GM18909 (cell line): ENCODE measurements around the gene OR51I2.
A peak's percentile ranks its signal among the peaks of the same experiment; 100 is the strongest.

Experiments
- ATAC-seq: cut with Tn5 transposase; IDR thresholded peaks from one replicate; pipeline ENCODE4 v1.9.1; 2021; ENCODE audit warnings: mild to moderate bottlenecking; ENCODE audit not compliant: unreplicated experiment, poor library complexity

Gene OR51I2, protein sequence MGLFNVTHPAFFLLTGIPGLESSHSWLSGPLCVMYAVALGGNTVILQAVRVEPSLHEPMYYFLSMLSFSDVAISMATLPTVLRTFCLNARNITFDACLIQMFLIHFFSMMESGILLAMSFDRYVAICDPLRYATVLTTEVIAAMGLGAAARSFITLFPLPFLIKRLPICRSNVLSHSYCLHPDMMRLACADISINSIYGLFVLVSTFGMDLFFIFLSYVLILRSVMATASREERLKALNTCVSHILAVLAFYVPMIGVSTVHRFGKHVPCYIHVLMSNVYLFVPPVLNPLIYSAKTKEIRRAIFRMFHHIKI

GRCh38 chr11:5449023-5449422, at the start of gene OR51I2:
Gene OR51I2 (plus strand): TSS chr11:5449323. CDS start chr11:5453489, 4,166 bp downstream.
- ATAC-seq: no peak

DNA sequence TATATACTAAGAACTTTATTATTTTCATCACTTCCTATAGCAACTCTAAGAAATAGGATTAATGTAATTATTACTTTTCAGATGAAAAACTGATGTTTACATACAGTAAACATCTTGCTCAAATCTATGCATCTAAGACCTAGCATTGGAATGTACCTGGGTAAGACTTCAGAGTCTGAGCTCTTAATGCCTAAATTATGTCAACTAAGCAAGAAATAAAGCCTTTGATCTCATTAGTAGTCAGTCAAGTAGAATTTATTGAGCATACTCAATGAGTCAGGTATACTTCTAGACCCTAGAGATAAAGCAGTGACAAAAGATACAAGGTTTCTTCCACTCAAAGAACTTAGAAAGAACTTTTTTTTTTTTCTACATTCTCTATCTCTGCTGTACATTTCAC, 44.0 kb upstream of the OR51I2 start:
- no peak for ATAC-seq

DNA sequence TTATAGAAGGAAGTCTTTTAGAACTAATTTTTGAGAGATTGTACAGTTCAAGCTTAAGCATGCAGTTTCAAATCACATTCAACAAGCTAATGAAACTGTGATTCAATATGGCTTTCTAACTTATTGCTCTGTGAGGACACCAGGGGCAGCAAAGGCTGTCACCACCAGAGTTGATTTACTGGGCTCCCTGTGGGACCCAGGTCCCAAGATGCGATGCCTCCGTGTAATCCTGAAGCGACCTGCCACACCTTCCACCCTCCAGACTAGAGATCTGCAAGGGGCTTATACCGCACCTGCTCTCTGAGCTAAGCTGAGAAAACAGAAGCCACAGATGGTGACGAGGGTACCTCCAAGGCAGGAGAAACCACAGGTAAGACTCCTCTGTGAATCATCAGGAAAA, 28.1 kb upstream of the OR51I2 start:
- ATAC-seq: no peak

- no peak for ATAC-seq
These were observed 27.3 kb upstream of the OR51I2 start, which contains the start of gene OR51Q1 for GRCh38 chr11:5421811-5422210. Gene OR51Q1 (plus strand): TSS chr11:5422111. CDS start chr11:5422201, 90 bp downstream.

- ATAC-seq: no peak
These were observed 26.0 kb upstream of the OR51I2 start for GRCh38 chr11:5423131-5423530.

DNA sequence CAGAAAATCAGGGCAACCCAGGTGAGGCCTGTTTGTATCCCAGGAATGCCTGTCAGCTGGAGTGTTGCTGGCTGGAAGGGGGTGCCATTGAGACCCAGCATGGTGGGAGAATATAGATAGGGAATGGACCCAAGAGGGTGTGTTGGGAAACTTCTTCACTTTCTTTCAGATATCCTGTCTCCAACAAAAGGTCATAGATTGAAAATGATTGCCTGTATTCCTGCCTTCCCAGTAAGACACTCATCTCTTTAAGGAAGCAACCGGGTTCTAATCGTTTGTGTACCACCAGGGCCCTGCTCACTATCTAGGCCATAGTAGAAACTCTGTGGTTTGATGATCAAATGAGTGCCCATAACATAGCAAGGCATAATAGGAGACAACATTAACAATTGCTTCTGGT, 7.7 kb upstream of the OR51I2 start, which contains the start of gene OR51I1:
TSS of gene OR51I1 (minus strand) at position 101 of the 400 bp plus-strand sequence. CDS start at position 101, 0 bp downstream.
- no peak for ATAC-seq

DNA sequence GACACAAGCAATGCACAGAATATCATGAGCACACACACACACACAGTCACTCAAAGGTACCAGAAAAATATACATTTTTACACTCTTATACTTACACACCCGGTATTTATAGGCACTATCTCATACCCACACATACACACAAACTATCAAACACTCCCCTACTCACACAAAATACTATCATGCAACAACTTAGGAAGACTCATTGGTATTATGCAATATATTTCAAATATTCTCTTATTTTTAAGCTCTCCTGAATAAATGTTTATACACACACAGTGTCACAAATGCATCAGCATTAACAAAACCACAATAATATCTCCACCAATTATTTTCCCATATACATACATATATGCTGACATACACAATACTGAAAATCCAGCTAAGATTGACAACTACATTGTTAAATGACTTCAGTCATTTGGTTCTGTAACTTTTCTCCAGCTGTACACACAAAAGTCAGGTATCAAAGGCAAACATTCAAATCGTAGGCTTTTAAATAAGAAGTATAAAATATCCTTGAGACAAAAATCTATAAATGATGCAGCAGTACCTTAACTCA, 5.2 kb upstream of the OR51I2 start:
- no peak for ATAC-seq

DNA sequence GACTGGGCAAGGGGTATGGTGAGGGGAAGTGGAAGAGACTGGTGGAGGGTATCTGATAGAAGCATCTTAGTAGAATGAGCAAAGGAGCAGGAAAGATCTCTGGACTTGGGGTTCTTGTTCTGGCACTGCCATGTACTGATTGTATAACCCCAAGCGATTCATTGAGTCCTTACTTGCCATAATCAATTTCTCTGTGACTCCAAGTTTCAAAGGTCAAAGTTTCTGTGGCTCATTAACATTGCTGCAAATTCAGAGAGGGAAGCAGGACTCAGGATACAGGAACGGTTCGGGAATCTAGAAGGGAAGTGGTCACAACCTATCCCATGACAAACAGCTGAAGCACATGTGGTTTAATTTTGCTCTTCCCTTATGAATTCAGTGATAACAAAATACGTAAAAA, 309 bp downstream of the OR51I2 start:
- no peak for ATAC-seq

DNA sequence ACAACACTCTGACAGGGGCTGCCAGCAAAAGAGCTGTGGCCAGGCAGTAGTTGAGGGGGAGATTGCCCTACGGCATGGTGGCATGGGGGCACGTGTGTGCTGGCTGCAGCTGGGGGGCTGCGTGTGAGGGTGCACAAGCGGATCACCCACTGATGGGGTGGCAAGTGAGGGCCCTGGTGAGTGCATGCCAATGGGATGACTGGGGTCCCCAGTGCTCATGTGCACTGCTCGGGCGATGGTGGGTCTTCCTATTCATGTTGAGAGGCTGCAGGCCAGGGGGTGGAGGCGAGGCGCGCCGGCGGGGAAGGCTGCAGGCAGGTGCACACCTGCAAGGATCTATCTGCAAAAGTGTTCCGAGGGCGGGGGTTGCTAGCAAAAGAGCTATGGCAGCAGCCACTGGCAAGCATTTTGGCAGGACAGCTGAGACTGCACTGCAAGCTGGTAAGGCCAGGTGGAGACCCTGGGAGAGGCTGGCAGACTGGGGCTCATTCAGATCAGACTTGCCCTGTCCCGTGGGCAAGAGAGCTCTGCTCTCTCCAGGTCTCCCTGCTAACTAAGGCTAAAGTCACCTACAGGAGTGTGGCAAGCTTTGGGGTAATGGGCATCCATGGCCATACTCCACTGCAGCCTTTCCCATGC, 12.0 kb downstream of the OR51I2 start:
- ATAC-seq: no peak

GRCh38 chr11:5467527-5467926, 18.4 kb downstream of the OR51I2 start:
- no peak for ATAC-seq

GRCh38 chr11:5473921-5474320, 24.8 kb downstream of the OR51I2 start:
- ATAC-seq: no peak

GRCh38 chr11:5476186-5476819, 27.2 kb downstream of the OR51I2 start:
- ATAC-seq: peak; percentile 85

DNA sequence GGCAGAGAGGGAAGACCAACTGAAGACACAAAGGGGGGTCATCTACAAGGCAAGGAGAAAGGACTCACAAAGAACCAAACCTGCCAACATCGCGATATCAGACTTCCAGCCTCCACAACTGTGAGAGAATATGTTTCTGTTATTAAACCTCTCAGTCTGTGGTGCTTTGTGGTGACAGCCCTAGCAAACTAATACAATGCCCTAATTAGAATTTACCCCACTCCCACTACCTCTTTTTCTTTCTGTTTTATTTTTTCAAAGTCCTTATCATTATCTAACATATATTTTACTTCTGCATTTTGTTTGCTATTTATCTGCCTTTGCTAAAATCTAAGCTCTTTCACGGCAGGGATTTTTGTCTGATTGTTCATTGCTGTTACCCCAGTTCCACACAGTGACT, 36.9 kb downstream of the OR51I2 start:
- no peak for ATAC-seq

DNA sequence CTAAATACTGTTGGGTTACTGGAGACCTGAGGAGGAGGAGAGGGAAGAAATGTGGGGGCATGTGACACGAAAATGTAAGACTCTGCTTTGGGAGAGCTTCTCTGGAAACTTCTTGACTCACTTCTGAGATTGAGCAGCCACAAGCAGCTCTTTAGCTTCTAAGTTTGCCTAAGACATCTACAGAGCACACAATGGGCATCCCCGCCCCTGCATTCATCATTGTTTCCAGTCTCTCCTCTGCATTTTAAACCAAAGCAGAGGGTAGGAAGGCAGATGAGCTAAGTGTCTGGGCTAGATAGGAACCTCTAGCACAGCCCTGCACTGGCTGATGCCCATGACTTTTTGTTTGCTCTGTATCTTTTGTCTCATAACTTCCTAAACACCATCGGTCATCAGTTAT, 37.3 kb downstream of the OR51I2 start:
- no peak for ATAC-seq

DNA sequence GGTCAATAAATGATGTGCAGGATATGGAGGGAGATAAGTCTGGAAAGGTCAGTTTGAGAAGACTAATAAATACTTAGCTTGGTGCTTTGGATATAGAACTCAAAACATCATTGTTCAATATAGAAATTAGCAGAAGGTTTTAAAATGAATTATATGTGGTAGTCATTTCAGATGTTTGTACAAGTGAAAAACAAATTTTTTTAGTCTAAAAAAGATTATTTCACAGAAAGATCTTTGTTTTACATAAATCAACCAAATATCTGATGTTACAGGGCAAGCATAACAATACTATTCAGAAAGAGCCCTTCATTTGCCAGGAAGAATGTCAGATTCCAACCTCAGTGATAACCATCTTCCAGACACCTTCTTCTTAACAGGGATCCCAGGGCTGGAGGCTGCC, 39.3 kb downstream of the OR51I2 start, which contains the start of gene OR52D1:
TSS of gene OR52D1 (plus strand) at position 301 of the 400 bp plus-strand sequence. CDS start at position 323, 22 bp downstream.
- ATAC-seq: no peak

DNA sequence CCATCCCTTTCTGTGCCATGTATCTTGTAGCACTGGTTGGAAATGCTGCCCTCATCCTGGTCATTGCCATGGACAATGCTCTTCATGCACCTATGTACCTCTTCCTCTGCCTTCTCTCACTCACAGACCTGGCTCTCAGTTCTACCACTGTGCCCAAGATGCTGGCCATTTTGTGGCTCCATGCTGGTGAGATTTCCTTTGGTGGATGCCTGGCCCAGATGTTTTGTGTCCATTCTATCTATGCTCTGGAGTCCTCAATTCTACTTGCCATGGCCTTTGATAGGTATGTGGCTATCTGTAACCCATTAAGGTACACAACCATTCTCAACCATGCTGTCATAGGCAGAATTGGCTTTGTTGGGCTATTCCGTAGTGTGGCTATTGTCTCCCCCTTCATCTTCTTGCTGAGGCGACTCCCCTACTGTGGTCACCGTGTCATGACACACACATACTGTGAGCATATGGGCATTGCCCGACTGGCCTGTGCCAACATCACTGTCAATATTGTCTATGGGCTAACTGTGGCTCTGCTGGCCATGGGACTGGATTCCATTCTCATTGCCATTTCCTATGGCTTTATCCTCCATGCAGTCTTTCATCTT, 39.8 kb downstream of the OR51I2 start:
- ATAC-seq: no peak

DNA sequence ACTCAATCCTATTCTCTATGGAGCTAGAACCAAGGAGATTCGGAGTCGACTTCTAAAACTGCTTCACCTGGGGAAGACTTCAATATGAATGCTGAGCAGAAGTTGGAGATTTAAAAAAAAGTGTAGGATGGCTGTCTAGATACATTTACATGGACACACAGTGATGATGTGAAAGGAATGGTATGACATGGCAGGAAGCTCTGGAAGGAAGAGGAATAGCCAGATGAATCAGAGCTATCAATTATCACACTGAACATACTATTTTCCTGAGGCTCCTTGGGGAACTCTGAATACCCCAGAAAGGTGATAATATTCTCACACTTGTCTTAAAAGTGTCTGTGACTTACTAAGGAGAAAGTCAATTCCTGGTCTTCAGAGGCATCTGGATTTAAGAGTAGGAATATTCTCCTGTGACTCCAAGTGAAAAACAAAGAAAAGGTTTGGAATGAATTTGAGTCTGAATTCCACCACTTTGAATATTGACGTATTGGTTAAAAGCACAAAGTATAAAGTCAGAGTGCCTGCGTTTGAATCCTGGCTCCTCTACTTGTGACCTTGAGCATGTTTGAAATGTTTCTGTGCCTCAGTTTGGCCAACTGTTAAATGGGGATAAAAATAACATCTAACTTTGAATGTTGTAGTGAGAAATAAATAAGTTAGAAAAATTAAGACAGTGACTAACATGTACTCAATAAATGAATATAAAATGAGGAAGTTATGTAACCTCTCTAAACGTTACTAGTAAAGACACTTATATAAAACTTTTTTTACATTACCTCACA, 40.6 kb downstream of the OR51I2 start:
- ATAC-seq: no peak

DNA sequence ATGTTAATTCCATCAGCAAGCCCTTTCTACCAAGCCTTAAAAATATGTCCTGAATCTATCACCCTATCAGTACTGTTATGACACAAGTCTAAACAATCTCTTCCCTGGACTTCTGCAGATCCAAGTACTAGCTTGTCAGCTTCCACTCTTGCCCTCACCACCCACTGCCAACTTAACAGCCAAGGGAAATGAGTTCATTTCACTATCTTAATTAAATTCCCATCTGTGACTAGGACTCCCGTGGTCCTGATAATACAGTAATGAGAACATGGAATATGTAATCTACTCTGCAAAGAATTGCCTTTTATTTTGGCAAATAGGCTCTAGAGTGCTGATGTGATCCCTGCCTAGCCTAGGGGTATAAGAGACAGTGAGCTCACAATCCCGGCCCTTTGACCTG, 50.5 kb downstream of the OR51I2 start:
- no peak for ATAC-seq

GRCh38 chr11:5500393-5500801, 51.3 kb downstream of the OR51I2 start:
- no peak for ATAC-seq
